Smooth muscle cell (in vitro differentiated cells): ENCODE data around the gene MDH1B. TPM values are rescaled to one million over a fixed set of nuclear protein-coding genes. Genes with fewer than 3 reads are reported as not detected.
A peak's percentile ranks its signal among the peaks of the same experiment; 100 is the strongest.
"Not testable (repeated sequence)": the region's sequence is repeated elsewhere in the genome, so short reads cannot be mapped to it uniquely, and the experiment has no call there.

Experiments
- DNase-seq: peaks from one replicate; lab custom pipeline; 2025; ENCODE audit not compliant: unreplicated experiment; lab: John Stamatoyannopoulos, UW
- H2AFZ ChIP-seq: fragments of 200-600 bp; sonication (generic); 2 replicates; pipeline ENCODE4 v1.6.0; 2016; ENCODE audit warnings: antibody characterized with exemption, low read depth, mild to moderate bottlenecking
- H3F3A ChIP-seq: fragments of 200-600 bp; sonication (generic); 2 replicates; pipeline ENCODE4 v1.6.0; 2017; ENCODE audit warnings: antibody characterized with exemption, low read depth
- H3K27ac ChIP-seq: fragments of 200-600 bp; sonication (generic); 2 replicates; pipeline ENCODE4 v1.5.1; 2016; ENCODE audit warnings: low read depth, mild to moderate bottlenecking
- H3K27me3 ChIP-seq: fragments of 200-600 bp; sonication (generic); 2 replicates; pipeline ENCODE4 v1.6.1; 2016; ENCODE audit warnings: low read depth, mild to moderate bottlenecking
- H3K36me3 ChIP-seq: fragments of 200-600 bp; sonication (generic); 2 replicates; pipeline ENCODE4 v1.5.1; 2016; ENCODE audit warnings: low read depth
- H3K4me1 ChIP-seq: fragments of 200-600 bp; sonication (generic); 2 replicates; pipeline ENCODE4 v1.5.1; 2016; ENCODE audit warnings: low read depth
- H3K4me2 ChIP-seq: fragments of 200-600 bp; sonication (generic); 2 replicates; pipeline ENCODE4 v1.6.0; 2016; ENCODE audit warnings: mild to moderate bottlenecking
- H3K4me3 ChIP-seq: fragments of 200-600 bp; sonication (generic); 2 replicates; pipeline ENCODE4 v1.5.1; 2016; ENCODE audit warnings: mild to moderate bottlenecking
- H3K79me2 ChIP-seq: fragments of 200-600 bp; sonication (generic); 2 replicates; pipeline ENCODE4 v1.6.0; 2016; ENCODE audit warnings: low read depth, mild to moderate bottlenecking
- H3K9ac ChIP-seq: fragments of 200-600 bp; sonication (generic); 2 replicates; pipeline ENCODE4 v1.6.0; 2016; ENCODE audit warnings: low read depth
- H3K9me3 ChIP-seq: fragments of 200-600 bp; sonication (generic); replicated peaks from 2 replicates; pipeline ENCODE4 v1.5.1; 2016; ENCODE audit warnings: low read depth
- H4K20me1 ChIP-seq: fragments of 200-600 bp; sonication (generic); 2 replicates; pipeline ENCODE4 v1.6.0; 2016; ENCODE audit warnings: low read depth
- CTCF ChIP-seq: fragments of 200-600 bp; sonication (generic); IDR thresholded peaks from 2 replicates; pipeline ENCODE4 v1.5.1; 2017; ENCODE audit warnings: borderline replicate concordance, mild to moderate bottlenecking, antibody characterized with exemption; ENCODE audit not compliant: insufficient read depth, poor library complexity, severe bottlenecking
- WGBS: methylation state at CpG from one replicate; pipeline ENCODE4 v1.1.7; 2016; ENCODE audit warnings: low lambda C conversion rate; 5-methylcytosine and 5-hydroxymethylcytosine counted together
- polyA plus RNA-seq: library from polyadenylated mRNA; unstranded; fragments of >200 nt; fragmentation: Nextera tagmentation; extraction: Ambion mirVana; gene quantifications from 2 replicates; pipeline ENCODE4 v1.2.1, GENCODE V29; 2016
- total RNA-seq: library from RNA; depleted of rRNA; stranded (reverse); fragments of >200 nt; gene quantifications from 2 replicates; pipeline ENCODE4 v1.2.3, GENCODE V29; 2014

Gene MDH1B
- total RNA-seq (0.13 and 0.94 TPM in 2 replicates), polyA plus RNA-seq (0.15 and 0.26 TPM in 2 replicates)

DNA sequence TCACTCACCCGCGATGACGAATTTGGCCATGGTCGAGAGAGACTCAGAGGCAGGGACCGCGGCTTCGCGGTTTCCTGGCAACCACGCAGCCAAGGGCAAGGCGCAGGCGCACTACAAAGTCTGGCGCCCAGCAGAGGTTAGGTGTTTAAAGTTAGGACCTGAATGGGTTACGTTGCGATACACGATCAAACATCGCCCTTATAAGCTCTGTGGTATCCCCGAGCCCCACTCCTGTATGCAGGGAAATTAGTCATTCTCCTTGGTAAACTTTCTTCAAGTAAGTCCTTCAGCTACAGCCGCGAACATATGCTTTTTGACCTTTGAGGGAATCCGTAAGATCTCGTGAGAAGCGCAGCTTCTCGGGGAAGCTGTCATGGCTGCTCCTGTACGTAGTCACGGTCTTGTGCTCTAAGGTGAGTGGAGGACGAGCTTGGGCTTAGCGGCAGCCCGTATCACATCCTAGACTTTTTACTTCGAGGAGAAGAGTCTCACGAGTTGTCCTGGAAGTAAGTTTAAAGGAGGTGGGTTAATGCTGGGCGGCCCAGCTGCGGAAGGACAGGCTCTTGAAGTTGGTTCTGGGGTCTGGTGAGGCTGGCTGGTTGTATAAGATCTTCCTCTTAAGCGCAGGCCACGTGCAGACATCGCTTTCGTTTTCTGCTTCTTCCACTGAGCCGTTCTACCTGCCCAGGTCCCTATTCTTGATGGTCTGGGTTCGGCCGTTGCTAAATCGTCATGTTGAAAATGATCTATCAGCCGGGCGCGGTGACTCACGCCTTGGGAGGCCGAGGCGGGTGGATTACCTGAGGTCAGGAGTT lies at the start of gene MDH1B, which contains the start of gene FASTKD2:
Gene MDH1B (minus strand): TSS at position 87 of the 815 bp plus-strand sequence. CDS start 57 bp downstream, at position 30.
Gene FASTKD2 (plus strand): TSS at position 365 of the 815 bp plus-strand sequence. CDS start 1,088 bp downstream, outside the sequence.
- WGBS = under 1% methylated on average over 46 of the region's 46 CpGs
- Histone ChIP-seq H2AFZ (peak within 1 kb of the TSS; percentile 96), H3K79me2 (peaks cover 23% of the 10 kb centered on the region), H3K36me3 (no peaks in the 10 kb centered on the region), H3K9me3 (no peaks in the 10 kb centered on the region), H3K4me3 (peak within 1 kb of the TSS; percentile 64), H3F3A (no peaks in the 10 kb centered on the region), H3K4me2 (peak within 1 kb of the TSS; percentile 85), H3K27me3 (peaks cover 22% of the 10 kb centered on the region), H4K20me1 (no peaks in the 10 kb centered on the region), H3K4me1 (peaks cover 5% of the 10 kb centered on the region), H3K9ac (peak within 1 kb of the TSS; percentile 97), H3K27ac (peak within 1 kb of the TSS; percentile 93)
- peak; percentile 71 for DNase-seq
- no peak for TF ChIP-seq CTCF

- Histone ChIP-seq H4K20me1 (no peaks in the 10 kb centered on the region), H3F3A (no peaks in the 10 kb centered on the region), H3K79me2 (no peaks in the 10 kb centered on the region), H2AFZ (no peak overlapping the region), H3K4me2 (no peak overlapping the region), H3K27me3 (peaks cover 48% of the 10 kb centered on the region), H3K36me3 (no peaks in the 10 kb centered on the region), H3K27ac (no peak overlapping the region), H3K9me3 (no peaks in the 10 kb centered on the region), H3K9ac (no peak overlapping the region), H3K4me1 (no peaks in the 10 kb centered on the region), H3K4me3 (no peak overlapping the region)
- DNase-seq = no peak
- TF ChIP-seq CTCF = no peak
Measured at GRCh38 chr2:206814498-206814897, 49.4 kb upstream of the MDH1B start.

DNA sequence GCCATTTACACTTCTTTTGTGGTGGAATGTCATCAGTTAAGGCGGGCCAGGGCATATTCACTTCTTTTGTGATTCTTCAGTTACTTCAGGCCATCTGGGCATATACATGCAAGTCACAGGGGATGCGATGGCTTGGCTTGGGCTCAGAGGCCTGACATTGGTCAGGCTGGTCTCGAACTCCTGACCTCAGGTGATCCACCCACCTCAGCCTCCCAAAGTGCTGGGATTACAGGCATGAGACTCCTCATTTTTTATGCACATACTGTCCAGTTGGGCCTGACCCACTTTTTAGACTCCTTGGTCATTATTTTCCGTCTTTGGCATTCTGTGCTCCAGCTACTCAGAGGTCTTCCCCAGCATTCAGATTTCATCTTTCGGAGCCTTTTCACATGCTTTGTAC lies 47.3 kb upstream of the MDH1B start:
- 76% methylated on average over 5 of the region's 5 CpGs for WGBS
- H3K79me2 ChIP-seq, H3K9me3 ChIP-seq: not testable (repeated sequence)

GRCh38 chr2:206807624-206808023 lies 42.5 kb upstream of the MDH1B start:
- not testable (repeated sequence) for H3K4me3 ChIP-seq
- WGBS = 40% methylated on average over 3 of the region's 3 CpGs

More for the DNA sequence above, 47.3 kb upstream of the MDH1B start:
- H4K20me1 ChIP-seq, H3K36me3 ChIP-seq, H3K4me2 ChIP-seq, H3K4me1 ChIP-seq, H3K4me3 ChIP-seq, H2AFZ ChIP-seq, DNase-seq, H3K9ac ChIP-seq, H3F3A ChIP-seq, H3K27ac ChIP-seq: not testable (repeated sequence)
- peaks cover 48% of the 10 kb centered on the region for H3K27me3 ChIP-seq

More at GRCh38 chr2:206807624-206808023, 42.5 kb upstream of the MDH1B start:
- H3K9me3 ChIP-seq, H3K9ac ChIP-seq, H3K4me1 ChIP-seq, H3K79me2 ChIP-seq, H3K36me3 ChIP-seq, H3K27ac ChIP-seq, DNase-seq, H3F3A ChIP-seq, H2AFZ ChIP-seq, H4K20me1 ChIP-seq, H3K4me2 ChIP-seq: not testable (repeated sequence)
- H3K27me3 ChIP-seq = peaks cover 27% of the 10 kb centered on the region
